LNCaP clone FGC (cell line): ENCODE data around the gene OR10P1.

ENCODE experiments used
- DNase-seq: peaks from one replicate; pipeline ENCODE4 v3.0.0-alpha.2; 2011; ENCODE audit warnings: low read depth
- H3K4me3 ChIP-seq: 2 replicates; pipeline ENCODE4 v1.5.1; 2011; ENCODE audit warnings: mild to moderate bottlenecking, low read depth, low read length, control low read depth
- CTCF ChIP-seq: IDR thresholded peaks from 2 replicates; pipeline ENCODE4 v1.5.1; 2012; ENCODE audit warnings: mild to moderate bottlenecking; ENCODE audit not compliant: control insufficient read depth, insufficient read depth; ENCODE audit errors: extremely low read depth

OR10P1 gene

DNA sequence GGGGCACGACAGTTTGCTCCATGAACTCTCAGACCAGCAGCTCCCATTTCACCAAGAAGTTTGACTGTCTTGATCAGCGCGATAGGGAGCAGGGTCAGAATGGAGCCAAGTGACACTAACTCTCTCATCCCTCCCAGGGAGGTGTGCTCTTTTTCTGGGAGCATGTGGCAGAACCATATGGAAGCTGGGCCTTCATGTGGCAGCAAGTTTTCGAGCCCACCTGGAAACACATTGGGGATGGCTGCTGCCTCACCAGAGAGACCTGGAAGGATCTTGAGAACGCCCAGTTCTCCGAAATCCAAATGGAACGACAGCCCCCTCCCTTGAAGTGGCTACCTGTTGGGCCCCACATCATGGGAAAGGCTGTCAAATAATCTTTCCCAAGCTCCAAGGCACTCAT lies 47.0 kb downstream of the OR10P1 start:
- no peak overlapping the region for H3K4me3 ChIP-seq
- TF ChIP-seq CTCF = no peak
- no peak for DNase-seq

- TF ChIP-seq CTCF = no peak
- DNase-seq = no peak
- H3K4me3 ChIP-seq = no peak overlapping the region
Observed at GRCh38 chr12:55684761-55685370, 48.2 kb downstream of the OR10P1 start.

GRCh38 chr12:55685671-55686070 lies 49.0 kb downstream of the OR10P1 start:
- TF ChIP-seq CTCF = no peak
- no peak for DNase-seq
- no peak overlapping the region for H3K4me3 ChIP-seq

- no peak overlapping the region for H3K4me3 ChIP-seq
- DNase-seq = no peak
- TF ChIP-seq CTCF = no peak
Observed at GRCh38 chr12:55686366-55687010, 49.8 kb downstream of the OR10P1 start.
